WTC11 (cell line): ENCODE data around the gene NRXN2.

Experiments used
- FOXJ3 ChIP-seq: sonication (generic); formaldehyde crosslinking; IDR thresholded peaks from 2 replicates; pipeline ENCODE4 v1.9.0; 2021; ENCODE audit warnings: missing genetic modification reagents, mild to moderate bottlenecking, borderline replicate concordance
- ZNF317 ChIP-seq: sonication (generic); formaldehyde crosslinking; IDR thresholded peaks from 2 replicates; pipeline ENCODE4 v1.8.1; 2023; ENCODE audit warnings: low read depth, mild to moderate bottlenecking, moderate library complexity, missing genetic modification reagents, borderline replicate concordance
- TF ChIP-seq, protein P1 (sequence below): sonication (generic); formaldehyde crosslinking; IDR thresholded peaks from 2 replicates; pipeline ENCODE4 v1.8.1; 2022; ENCODE audit warnings: low read depth, missing genetic modification reagents, borderline replicate concordance
- TF ChIP-seq, protein P2 (sequence below): fragments of 200-600 bp; IDR thresholded peaks from 2 replicates; pipeline ENCODE4 v1.8.0; 2022; ENCODE audit warnings: antibody characterized with exemption
- TF ChIP-seq, protein P3 (sequence below): sonication (generic); formaldehyde crosslinking; IDR thresholded peaks from 2 replicates; pipeline ENCODE4 v1.8.0; 2022; ENCODE audit warnings: mild to moderate bottlenecking, missing genetic modification reagents
- TF ChIP-seq, protein P4 (sequence below): sonication (generic); formaldehyde crosslinking; IDR thresholded peaks from 2 replicates; pipeline ENCODE4 v1.8.0; 2023; ENCODE audit warnings: missing genetic modification reagents

DNA sequence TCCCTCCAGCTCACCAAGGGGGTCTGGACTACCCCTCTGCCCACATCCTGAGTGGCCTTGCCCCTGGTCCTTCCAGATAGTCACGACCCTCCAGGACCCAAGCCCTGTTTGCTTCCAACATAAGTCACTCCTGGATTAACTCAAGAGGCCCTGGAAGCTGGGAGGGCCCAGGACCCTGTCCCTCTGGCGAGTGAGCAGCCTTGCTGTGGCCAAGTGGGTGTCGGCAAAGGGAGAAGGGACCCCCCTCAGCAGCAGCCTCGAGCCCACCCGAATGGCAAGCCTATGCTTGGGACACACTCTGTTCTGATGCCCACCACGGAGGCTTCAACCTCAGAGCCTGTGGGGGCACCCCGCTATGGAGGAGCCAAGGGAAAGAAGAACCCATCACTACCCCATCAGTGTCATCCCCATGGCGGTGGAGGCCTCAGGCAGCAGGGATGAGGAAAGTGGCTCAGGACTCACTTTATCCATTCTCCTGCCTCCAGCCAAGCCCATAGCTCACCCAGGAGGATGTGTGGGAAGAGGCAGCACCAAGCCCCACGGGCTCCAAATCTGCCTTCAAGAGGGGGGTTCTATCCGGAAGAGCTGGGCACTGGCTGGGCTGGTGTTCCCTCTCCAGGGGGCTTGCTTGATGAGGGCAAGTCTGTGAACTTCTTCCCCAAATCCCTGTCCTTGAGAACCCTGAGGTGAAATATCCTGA, 119.4 kb downstream of the NRXN2 start:
- TF ChIP-seq ZNF317 (CRISPR knock-in tag): no peak
- TF ChIP-seq, protein P1, sequence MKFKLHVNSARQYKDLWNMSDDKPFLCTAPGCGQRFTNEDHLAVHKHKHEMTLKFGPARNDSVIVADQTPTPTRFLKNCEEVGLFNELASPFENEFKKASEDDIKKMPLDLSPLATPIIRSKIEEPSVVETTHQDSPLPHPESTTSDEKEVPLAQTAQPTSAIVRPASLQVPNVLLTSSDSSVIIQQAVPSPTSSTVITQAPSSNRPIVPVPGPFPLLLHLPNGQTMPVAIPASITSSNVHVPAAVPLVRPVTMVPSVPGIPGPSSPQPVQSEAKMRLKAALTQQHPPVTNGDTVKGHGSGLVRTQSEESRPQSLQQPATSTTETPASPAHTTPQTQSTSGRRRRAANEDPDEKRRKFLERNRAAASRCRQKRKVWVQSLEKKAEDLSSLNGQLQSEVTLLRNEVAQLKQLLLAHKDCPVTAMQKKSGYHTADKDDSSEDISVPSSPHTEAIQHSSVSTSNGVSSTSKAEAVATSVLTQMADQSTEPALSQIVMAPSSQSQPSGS (CRISPR knock-in tag): no peak
- TF ChIP-seq, protein P2, sequence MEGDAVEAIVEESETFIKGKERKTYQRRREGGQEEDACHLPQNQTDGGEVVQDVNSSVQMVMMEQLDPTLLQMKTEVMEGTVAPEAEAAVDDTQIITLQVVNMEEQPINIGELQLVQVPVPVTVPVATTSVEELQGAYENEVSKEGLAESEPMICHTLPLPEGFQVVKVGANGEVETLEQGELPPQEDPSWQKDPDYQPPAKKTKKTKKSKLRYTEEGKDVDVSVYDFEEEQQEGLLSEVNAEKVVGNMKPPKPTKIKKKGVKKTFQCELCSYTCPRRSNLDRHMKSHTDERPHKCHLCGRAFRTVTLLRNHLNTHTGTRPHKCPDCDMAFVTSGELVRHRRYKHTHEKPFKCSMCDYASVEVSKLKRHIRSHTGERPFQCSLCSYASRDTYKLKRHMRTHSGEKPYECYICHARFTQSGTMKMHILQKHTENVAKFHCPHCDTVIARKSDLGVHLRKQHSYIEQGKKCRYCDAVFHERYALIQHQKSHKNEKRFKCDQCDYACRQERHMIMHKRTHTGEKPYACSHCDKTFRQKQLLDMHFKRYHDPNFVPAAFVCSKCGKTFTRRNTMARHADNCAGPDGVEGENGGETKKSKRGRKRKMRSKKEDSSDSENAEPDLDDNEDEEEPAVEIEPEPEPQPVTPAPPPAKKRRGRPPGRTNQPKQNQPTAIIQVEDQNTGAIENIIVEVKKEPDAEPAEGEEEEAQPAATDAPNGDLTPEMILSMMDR: no peak
- TF ChIP-seq, protein P3, sequence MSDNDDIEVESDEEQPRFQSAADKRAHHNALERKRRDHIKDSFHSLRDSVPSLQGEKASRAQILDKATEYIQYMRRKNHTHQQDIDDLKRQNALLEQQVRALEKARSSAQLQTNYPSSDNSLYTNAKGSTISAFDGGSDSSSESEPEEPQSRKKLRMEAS (CRISPR knock-in tag): no peak
- TF ChIP-seq, protein P4, sequence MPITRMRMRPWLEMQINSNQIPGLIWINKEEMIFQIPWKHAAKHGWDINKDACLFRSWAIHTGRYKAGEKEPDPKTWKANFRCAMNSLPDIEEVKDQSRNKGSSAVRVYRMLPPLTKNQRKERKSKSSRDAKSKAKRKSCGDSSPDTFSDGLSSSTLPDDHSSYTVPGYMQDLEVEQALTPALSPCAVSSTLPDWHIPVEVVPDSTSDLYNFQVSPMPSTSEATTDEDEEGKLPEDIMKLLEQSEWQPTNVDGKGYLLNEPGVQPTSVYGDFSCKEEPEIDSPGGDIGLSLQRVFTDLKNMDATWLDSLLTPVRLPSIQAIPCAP (CRISPR knock-in tag): no peak
- TF ChIP-seq FOXJ3 (CRISPR knock-in tag): no peak
